Measurements from ENCODE around the gene MIF. TPM values are rescaled to one million over a fixed set of nuclear protein-coding genes. Genes with fewer than 3 reads are reported as not detected.

The MIF gene
- total RNA-seq, 4 donors from 2014 or later = 342 to 807 (median 472) TPM

DNA sequence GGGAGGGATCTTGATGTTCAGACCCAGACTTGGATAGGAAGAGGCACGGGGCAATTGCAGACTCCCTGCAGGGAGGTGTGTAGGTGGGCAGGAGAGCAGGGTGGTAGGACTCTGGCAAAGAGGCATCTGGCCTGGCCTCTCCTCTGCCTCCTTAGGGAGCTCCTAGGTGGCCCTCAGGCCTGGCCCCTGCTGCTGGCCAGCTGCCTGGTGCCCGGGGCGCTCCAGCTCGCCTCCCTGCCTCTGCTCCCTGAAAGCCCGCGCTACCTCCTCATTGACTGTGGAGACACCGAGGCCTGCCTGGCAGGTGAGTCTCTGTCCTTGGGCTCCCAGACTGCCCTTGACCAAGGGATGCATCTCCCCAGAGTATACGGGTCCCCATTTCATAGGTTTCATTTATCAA lies 16.6 kb upstream of the MIF start:
- intact Hi-C loops (cut with DNase I) = no loop called here
- Histone ChIP-seq H3K9me3 (no peaks in the 10 kb centered on the region), H3K4me3 (replicated peaks in 1 of 3) (no peak overlapping the region), H3K27ac (no peak overlapping the region), H3K27me3 (no peaks in the 10 kb centered on the region), H3K4me1 (no peaks in the 10 kb centered on the region), H3K36me3 (peaks cover 0 to 7% of the 10 kb centered on the region in 2 donors)
- TF ChIP-seq, protein P1, sequence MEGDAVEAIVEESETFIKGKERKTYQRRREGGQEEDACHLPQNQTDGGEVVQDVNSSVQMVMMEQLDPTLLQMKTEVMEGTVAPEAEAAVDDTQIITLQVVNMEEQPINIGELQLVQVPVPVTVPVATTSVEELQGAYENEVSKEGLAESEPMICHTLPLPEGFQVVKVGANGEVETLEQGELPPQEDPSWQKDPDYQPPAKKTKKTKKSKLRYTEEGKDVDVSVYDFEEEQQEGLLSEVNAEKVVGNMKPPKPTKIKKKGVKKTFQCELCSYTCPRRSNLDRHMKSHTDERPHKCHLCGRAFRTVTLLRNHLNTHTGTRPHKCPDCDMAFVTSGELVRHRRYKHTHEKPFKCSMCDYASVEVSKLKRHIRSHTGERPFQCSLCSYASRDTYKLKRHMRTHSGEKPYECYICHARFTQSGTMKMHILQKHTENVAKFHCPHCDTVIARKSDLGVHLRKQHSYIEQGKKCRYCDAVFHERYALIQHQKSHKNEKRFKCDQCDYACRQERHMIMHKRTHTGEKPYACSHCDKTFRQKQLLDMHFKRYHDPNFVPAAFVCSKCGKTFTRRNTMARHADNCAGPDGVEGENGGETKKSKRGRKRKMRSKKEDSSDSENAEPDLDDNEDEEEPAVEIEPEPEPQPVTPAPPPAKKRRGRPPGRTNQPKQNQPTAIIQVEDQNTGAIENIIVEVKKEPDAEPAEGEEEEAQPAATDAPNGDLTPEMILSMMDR (IDR thresholded peaks at IDR 0.05) = no peak
- TF ChIP-seq POLR2A (IDR thresholded peaks at IDR 0.05) = no peak
- no peak for DNase-seq
- 93 to 100% methylated on average over 8 of the region's 8 CpGs for WGBS, 2 donors

DNA sequence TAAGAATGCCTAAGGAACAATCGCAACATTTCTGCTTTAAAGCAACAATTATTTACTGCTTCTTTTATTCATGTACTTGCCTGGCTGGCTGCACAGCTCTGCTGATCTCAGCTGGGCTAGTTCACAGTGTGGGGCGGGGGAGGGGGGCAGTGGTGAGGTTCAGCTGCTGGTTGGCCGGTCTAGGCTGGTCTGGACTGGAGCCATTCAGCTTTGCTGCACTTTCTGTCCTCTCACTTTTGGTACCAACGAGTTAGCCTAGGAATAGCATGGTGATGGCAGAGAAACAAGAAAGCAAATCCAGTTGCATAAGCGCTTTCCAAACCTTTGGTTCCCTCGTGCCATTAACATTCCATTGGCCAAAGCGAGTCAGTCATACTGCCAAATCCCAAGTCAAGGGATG lies 16.0 kb upstream of the MIF start:
- Histone ChIP-seq H3K27ac (no peak overlapping the region), H3K9me3 (no peaks in the 10 kb centered on the region), H3K36me3 (peaks cover 0 to 7% of the 10 kb centered on the region in 2 donors), H3K4me3 (replicated peaks in 1 of 3) (no peak overlapping the region), H3K27me3 (no peaks in the 10 kb centered on the region), H3K4me1 (no peaks in the 10 kb centered on the region)
- TF ChIP-seq POLR2A (IDR thresholded peaks at IDR 0.05) = no peak
- TF ChIP-seq, protein P1 (IDR thresholded peaks at IDR 0.05) = no peak
- peak; percentile 20 to 24 for DNase-seq
- WGBS, 2 donors = 86 to 88% methylated on average over 7 of the region's 7 CpGs
- intact Hi-C loops (cut with DNase I) = no loop called here

DNA sequence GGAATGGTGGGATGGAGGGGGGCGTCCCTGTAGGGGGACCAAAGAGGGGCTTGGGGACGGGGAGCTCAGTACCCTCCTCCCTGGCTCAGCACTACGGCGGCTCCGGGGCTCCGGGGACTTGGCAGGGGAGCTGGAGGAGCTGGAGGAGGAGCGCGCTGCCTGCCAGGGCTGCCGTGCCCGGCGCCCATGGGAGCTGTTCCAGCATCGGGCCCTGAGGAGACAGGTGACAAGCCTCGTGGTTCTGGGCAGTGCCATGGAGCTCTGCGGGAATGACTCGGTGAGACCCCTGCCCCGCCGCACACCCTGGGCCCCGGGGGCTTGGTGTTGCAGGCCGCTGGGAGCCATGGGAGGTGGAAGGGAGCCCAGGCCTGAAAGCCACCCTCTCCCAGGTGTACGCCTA lies 11.8 kb upstream of the MIF start:
- H3K36me3 ChIP-seq = no peaks in the 10 kb centered on the region

DNA sequence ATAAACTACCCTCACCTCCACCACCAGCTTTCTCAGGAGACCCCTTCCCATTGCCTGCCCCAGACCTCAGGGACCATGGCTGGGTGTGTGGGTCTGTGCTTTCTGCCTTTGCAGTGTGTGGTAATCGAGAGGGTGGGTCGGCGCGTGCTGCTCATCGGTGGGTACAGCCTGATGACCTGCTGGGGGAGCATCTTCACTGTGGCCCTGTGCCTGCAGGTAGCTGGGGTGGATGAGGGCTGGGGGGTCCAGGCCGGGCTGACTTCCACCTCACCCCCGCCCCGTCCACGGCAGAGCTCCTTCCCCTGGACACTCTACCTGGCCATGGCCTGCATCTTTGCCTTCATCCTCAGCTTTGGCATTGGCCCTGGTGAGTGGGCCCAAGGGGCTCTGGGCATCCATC lies 10.5 kb upstream of the MIF start:
- Histone ChIP-seq H3K27me3 (no peaks in the 10 kb centered on the region), H3K4me3 (replicated peaks in 1 of 3) (no peak overlapping the region), H3K27ac (no peak overlapping the region), H3K9me3 (no peaks in the 10 kb centered on the region), H3K4me1 (no peaks in the 10 kb centered on the region), H3K36me3 (no peaks in the 10 kb centered on the region)
- 90 to 98% methylated on average over 9 of the region's 9 CpGs for WGBS, 2 donors
- DNase-seq = no peak
- intact Hi-C loops (cut with DNase I) = no loop called here
- no peak for TF ChIP-seq POLR2A (IDR thresholded peaks at IDR 0.05)
- TF ChIP-seq, protein P1 (IDR thresholded peaks at IDR 0.05) = no peak

More for the DNA sequence above, 11.8 kb upstream of the MIF start:
- Histone ChIP-seq H3K27me3 (no peaks in the 10 kb centered on the region), H3K4me3 (replicated peaks in 1 of 3) (no peak overlapping the region), H3K27ac (no peak overlapping the region), H3K4me1 (no peaks in the 10 kb centered on the region), H3K9me3 (no peaks in the 10 kb centered on the region)
- TF ChIP-seq POLR2A (IDR thresholded peaks at IDR 0.05) = no peak
- DNase-seq = no peak
- WGBS, 2 donors = 91 to 93% methylated on average over 9 to 20 of the region's 20 CpGs
- intact Hi-C loops (cut with DNase I) = no loop called here

DNA sequence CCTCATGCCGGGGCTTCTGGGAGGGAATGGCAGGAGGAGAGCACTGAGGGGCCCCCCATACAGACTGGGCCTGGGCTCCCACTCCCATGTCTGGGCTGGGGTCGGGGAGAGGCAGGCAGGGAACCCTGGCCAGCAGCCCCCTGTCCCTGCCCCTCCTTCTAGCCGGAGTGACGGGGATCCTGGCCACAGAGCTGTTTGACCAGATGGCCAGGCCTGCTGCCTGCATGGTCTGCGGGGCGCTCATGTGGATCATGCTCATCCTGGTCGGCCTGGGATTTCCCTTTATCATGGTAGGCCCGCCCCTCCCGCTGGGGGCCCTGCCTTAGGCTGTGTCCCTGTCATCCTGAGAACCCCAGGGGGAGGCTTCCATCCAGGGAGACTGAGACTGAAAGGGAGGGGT lies 10.0 kb upstream of the MIF start:
- TF ChIP-seq, protein P1 (IDR thresholded peaks at IDR 0.05) = no peak
- TF ChIP-seq POLR2A (IDR thresholded peaks at IDR 0.05) = no peak
- H3K4me3 ChIP-seq (replicated peaks in 1 of 3) = no peak overlapping the region
- H3K27ac ChIP-seq = no peak overlapping the region
- no peak for DNase-seq
- H3K36me3 ChIP-seq = no peaks in the 10 kb centered on the region
- no peaks in the 10 kb centered on the region for H3K4me1 ChIP-seq
- intact Hi-C loops (cut with DNase I) = no loop called here
- no peaks in the 10 kb centered on the region for H3K27me3 ChIP-seq
- 91 to 95% methylated on average over 8 to 9 of the region's 9 CpGs for WGBS, 2 donors
- H3K9me3 ChIP-seq = no peaks in the 10 kb centered on the region

Data from thyroid gland (tissue), 4 donors.